Measurements from ENCODE around the gene MMEL1. TPM values are rescaled to one million over a fixed set of nuclear protein-coding genes. Genes with fewer than 3 reads are reported as not detected.
A peak's percentile ranks its signal among the peaks of the same experiment; 100 is the strongest.

The MMEL1 gene
- total RNA-seq, 4 donors from 2014 or later, result 0.78 to 1.7 (median 0.80) TPM; not detected in 1

DNA sequence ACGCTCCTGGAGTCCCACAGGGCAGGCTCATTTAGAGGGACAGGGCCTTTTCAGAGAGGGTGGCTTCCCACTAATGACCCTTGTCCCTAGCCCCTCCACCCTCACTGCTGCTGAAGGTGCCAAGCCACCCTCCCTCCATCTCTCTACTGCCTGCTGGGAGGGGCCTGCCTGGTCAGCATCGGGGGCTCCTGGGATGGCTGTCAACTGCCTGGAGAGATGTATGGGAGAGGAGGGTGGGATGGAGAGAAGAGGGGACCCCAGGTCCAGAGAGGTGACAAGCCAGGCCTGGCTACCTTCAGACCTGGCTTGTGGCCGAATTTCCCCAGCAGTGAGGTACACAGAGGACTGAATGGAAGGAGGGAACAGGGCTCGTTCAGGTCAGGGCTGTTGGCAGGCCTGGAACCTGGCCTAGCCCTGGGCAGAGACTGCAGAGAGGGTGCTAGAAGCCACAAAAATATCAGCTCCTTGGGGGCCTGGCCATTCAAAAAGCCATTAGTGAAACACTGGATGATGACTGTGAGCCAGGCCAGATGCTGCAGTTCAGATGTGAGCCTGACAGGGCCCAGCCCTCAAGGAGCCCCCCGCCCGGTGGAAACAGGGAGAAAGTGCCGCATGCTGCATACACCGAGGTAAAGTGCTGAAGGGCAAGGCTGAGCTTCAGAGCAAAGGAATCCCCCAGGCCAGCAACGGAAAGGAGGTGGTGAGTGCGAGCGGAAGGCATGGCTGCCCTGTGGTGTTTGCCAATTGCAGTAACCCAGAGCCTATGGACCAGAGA is 20.0 kb downstream of the MMEL1 start:
- Histone ChIP-seq H3K27me3 (peaks cover 0 to 64% (median 3%) of the 10 kb centered on the region in 4 donors), H3K4me3 (no peak overlapping the region), H3K4me1 (peaks cover 3 to 12% (median 10%) of the 10 kb centered on the region in 4 donors), H3K27ac (replicated peaks in 1 of 4) (no peak overlapping the region), H3K36me3 (no peaks in the 10 kb centered on the region), H3K9me3 (peaks cover 0 to 36% (median 18%) of the 10 kb centered on the region in 4 donors)
- 63% methylated on average over 9 of the region's 11 CpGs for WGBS
- DNase-seq (ENCODE audit: extremely low spot score), result no peak
- intact Hi-C loops (cut with DNase I), result no loop called here
- TF ChIP-seq EP300 (IDR thresholded peaks at IDR 0.05) (no peak), POLR2AphosphoS5 (IDR thresholded peaks at IDR 0.05) (no peak), POLR2A (IDR thresholded peaks at IDR 0.05; ENCODE audit: low read depth) (no peak)
- TF ChIP-seq, protein P1, sequence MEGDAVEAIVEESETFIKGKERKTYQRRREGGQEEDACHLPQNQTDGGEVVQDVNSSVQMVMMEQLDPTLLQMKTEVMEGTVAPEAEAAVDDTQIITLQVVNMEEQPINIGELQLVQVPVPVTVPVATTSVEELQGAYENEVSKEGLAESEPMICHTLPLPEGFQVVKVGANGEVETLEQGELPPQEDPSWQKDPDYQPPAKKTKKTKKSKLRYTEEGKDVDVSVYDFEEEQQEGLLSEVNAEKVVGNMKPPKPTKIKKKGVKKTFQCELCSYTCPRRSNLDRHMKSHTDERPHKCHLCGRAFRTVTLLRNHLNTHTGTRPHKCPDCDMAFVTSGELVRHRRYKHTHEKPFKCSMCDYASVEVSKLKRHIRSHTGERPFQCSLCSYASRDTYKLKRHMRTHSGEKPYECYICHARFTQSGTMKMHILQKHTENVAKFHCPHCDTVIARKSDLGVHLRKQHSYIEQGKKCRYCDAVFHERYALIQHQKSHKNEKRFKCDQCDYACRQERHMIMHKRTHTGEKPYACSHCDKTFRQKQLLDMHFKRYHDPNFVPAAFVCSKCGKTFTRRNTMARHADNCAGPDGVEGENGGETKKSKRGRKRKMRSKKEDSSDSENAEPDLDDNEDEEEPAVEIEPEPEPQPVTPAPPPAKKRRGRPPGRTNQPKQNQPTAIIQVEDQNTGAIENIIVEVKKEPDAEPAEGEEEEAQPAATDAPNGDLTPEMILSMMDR (IDR thresholded peaks at IDR 0.05), result no peak

DNA sequence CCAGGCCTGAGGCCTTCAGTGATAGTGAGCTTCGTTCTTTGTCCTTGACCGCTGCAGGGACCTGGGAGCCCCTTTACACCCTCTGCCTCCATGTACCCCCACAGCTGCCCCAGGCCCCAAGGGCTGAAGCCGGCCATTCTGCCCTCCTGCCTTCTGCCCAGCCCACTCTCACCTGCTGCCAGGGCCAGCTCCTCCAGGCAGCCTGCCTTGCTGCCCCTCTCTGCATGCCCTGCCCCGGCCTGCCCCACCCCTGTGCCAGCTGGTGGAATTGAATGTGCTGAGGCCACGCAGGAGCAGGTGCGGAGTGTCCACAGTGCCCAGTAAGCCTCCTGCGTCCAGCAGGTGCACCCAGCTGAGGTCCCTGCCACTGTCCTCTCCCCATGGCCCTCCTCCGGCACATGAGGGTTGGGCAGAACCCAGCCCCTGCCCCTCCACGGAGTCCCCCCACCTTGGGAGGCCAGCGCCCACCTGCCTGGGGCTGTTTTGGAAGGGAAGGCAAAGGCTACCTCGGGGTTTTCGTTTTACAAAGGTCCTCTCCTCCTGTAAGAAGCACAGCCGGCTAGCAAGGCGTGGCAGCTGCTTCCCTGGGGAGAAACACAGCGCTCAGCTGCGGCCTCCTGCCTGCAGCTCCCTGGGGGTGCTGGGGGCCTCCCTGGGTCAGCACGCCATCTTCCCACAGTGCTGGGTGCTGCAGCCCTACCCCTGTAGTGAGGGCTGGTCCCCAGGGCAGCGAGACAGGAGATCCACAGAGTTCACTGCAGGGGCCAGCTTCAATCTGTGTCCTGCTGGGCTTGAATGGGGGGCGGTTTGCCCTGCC is 21.0 kb downstream of the MMEL1 start:
- Histone ChIP-seq H3K9me3 (peaks cover 0 to 35% (median 18%) of the 10 kb centered on the region in 4 donors), H3K27ac (replicated peaks in 1 of 4) (no peak overlapping the region), H3K27me3 (peaks cover 0 to 67% (median 3%) of the 10 kb centered on the region in 4 donors), H3K4me3 (no peak overlapping the region), H3K4me1 (peaks cover 12 to 20% (median 17%) of the 10 kb centered on the region in 4 donors), H3K36me3 (no peaks in the 10 kb centered on the region)
- WGBS, result 85% methylated on average over 6 of the region's 19 CpGs
- TF ChIP-seq POLR2AphosphoS5 (IDR thresholded peaks at IDR 0.05), result no peak
- no peak for DNase-seq (ENCODE audit: extremely low spot score)
- intact Hi-C loops (cut with DNase I), result no loop called here

DNA sequence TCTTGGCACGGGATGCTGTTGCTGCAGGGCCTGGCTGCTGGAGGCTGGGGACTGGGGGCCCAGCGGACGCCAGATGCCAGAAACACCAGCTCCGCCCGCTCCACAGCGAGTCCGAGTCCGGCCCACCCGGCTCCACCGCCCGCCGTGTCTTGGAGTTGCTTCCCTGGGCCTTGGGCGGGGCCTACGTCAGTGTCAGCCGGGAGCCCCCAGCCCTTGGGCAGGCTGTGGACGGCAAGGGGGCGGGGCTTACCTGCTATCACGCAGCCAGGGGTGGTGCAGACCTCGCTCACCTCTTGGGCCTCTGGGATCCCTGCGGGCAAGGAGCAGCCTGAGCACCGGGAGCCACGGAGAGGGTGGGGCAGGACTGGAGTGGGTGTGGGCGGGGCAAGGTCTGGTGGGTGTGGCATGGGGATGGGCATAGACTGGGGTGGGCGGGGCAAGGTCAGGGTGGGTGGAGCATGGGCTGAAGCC is 21.8 kb downstream of the MMEL1 start:
- no peaks in the 10 kb centered on the region for H3K36me3 ChIP-seq

DNA sequence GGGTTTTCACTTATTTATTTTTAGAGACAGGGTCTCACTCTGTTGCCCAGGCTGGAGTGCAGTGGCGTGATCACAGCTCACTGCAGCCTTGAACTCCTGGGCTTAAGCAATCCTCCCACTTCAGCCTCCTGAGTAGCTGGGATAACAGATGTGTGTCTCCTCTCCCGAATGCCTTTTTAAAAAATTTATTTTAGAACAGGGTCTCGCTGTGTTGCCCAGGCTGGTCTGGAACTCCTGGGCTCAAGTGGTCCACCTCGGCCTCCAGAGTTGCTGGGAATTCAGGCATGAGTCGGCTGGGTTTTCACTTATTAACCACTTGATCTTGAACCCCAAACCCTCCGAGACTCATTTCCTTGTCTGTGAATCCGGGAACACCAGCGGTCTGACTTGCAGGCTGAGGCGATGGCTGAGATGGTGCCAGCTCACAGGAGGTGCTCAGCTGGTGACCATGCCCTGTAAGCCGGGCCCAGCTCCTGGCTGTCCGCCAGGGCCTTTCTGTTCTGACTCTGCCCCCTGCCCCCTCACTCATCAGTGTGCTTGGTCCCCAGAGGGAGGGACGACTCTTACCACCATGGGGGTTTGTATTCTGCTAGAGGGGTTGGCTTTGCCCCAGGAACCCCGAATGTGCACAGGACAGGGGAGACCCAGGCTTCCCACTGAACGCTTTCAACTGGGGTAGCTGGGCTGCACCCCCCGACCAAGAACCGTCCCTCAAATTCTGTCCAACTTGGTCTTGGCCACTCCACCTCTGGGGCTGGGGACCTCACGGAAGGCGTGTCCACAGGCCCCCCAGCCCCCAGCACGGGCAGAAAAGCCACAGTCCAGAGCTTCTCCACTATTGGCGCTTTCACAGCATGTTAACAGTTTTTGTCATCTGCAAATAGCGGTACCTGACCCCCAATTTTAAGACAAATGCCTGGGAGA is 22.5 kb downstream of the MMEL1 start:
- intact Hi-C loops (cut with DNase I), result no loop called here
- no peak for DNase-seq (ENCODE audit: extremely low spot score)

More for the DNA sequence above, 21.8 kb downstream of the MMEL1 start:
- no peak for TF ChIP-seq EP300 (IDR thresholded peaks at IDR 0.05)
- TF ChIP-seq, protein P1 (IDR thresholded peaks at IDR 0.05), result no peak
- no peak for TF ChIP-seq POLR2A (IDR thresholded peaks at IDR 0.05; ENCODE audit: low read depth)
- no peak for TF ChIP-seq POLR2AphosphoS5 (IDR thresholded peaks at IDR 0.05)
- Histone ChIP-seq H3K4me1 (peaks cover 12 to 21% (median 17%) of the 10 kb centered on the region in 4 donors), H3K9me3 (peaks cover 0 to 29% (median 18%) of the 10 kb centered on the region in 4 donors), H3K27ac (replicated peaks in 1 of 4) (no peak overlapping the region), H3K4me3 (peak overlapping the region; percentile 8 to 28 (median 22)), H3K27me3 (peaks cover 0 to 69% (median 3%) of the 10 kb centered on the region in 4 donors)
- DNase-seq (ENCODE audit: extremely low spot score), result no peak
- 15% methylated on average over 5 of the region's 24 CpGs for WGBS
- intact Hi-C loops (cut with DNase I), result no loop called here

More for the DNA sequence above, 22.5 kb downstream of the MMEL1 start:
- TF ChIP-seq POLR2AphosphoS5 (IDR thresholded peaks at IDR 0.05), result no peak
- TF ChIP-seq POLR2A (IDR thresholded peaks at IDR 0.05; ENCODE audit: low read depth), result no peak
- no peak for TF ChIP-seq EP300 (IDR thresholded peaks at IDR 0.05)
- TF ChIP-seq, protein P1 (IDR thresholded peaks at IDR 0.05), result no peak
- Histone ChIP-seq H3K4me3 (peak overlapping the region in 2 of 4 donors; percentile 19 to 24), H3K27me3 (peaks cover 0 to 77% (median 3%) of the 10 kb centered on the region in 4 donors), H3K27ac (replicated peaks in 1 of 4) (no peak overlapping the region), H3K4me1 (peaks cover 12 to 21% (median 17%) of the 10 kb centered on the region in 4 donors), H3K9me3 (peaks cover 0 to 22% (median 16%) of the 10 kb centered on the region in 4 donors), H3K36me3 (no peaks in the 10 kb centered on the region)
- 68% methylated on average over 11 of the region's 21 CpGs for WGBS
